ENCODE measurements around the gene RAD51. TPM values are rescaled to one million over a fixed set of nuclear protein-coding genes. Genes with fewer than 3 reads are reported as not detected.

RAD51 gene
- total and polyA plus RNA-seq, 2 of the 8 experiments (the other 6 are each of a cell fraction or from before 2014, with no cell fraction given), result 32.2 to 42.4 TPM

DNA sequence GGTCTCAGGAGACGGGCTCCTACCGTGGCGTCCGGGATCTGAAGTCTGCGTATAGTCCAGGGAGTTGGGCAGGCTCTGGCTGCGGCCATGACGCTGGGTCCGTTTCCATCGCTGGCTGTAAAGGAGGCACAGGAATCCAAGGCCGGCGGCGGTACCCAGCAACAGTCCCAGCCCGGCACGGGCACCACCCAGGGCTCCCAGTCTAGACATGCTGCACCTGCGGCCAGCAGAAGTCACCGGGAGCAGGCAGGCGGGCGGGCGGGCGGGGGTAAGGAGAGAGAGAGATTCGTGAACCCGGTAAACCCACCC, 59.6 kb downstream of the RAD51 start:
- FAIRE-seq, result no peak

More for the DNA sequence above, 59.6 kb downstream of the RAD51 start:
- no peaks in the 10 kb centered on the region for H3K9me3 ChIP-seq (ENCODE audit: insufficient read depth in 2 of 2, low read depth in 1 of 2, low read length in 1 of 2)
- CTCF ChIA-PET (ENCODE audit: partially characterized antibody), result no interaction called here
- H3K56ac ChIP-seq (replicated peaks; ENCODE audit: insufficient read length, low read depth, low read length), result no peak overlapping the region
- no peaks in the 10 kb centered on the region for H4K20me1 ChIP-seq (replicated peaks in 1 of 2; ENCODE audit: control insufficient read depth in 1 of 2, insufficient read depth in 2 of 2, low read length in 2 of 2)
- H3K4me2 ChIP-seq (ENCODE audit: insufficient read depth in 1 of 2, low read depth in 2 of 2, low read length in 2 of 2), result peak overlapping the region; percentile 54 to 98
- H3K23me2 ChIP-seq (ENCODE audit: low read depth, low read length), result peaks cover 5% of the 10 kb centered on the region; the same call in 1 of the 2 replicates
- H2BK5ac ChIP-seq (ENCODE audit: low read depth, low read length), result no peak overlapping the region
- no peak overlapping the region for H2BK12ac ChIP-seq (ENCODE audit: low read depth, low read length)
- 0 out of 2 replicates have a peak overlapping the region, but pooled peaks have one; percentile 28 for H4K8ac ChIP-seq (ENCODE audit: extremely low read depth, insufficient read depth, low read length)
- POLR2A ChIA-PET (ENCODE audit: partially characterized antibody), result interaction anchor here (1.0 to 1.5 kb wide), 5 partner anchors 12 to 32 kb away, joined by 3 to 6 read pairs (median 3); no protein-coding TSS in a partner anchor
- H3K4me3 ChIP-seq (ENCODE audit: extremely low read depth in 1 of 4, insufficient read depth in 2 of 4, low read depth in 3 of 4, low read length in 4 of 4), result peak overlapping the region; percentile 65 to 98 (median 85)
- TF ChIP-seq RFX5 (IDR thresholded peaks at IDR 0.05; ENCODE audit: borderline replicate concordance, low read depth, low read length) (no peak), POLR2AphosphoS5 (IDR thresholded peaks at IDR 0.05; ENCODE audit: low read depth, low read length) (no peak), EZH2 (IDR thresholded peaks at IDR 0.05; ENCODE audit: low read depth, low read length, severe bottlenecking) (no peak), JUND (IDR thresholded peaks at IDR 0.05; ENCODE audit: low read length) (no peak), SIN3A (conservative IDR thresholded peaks at IDR 0.05 in 1 of 2, IDR thresholded peaks at IDR 0.05 in 1 of 2; ENCODE audit: low read depth in 1 of 2, low read length in 2 of 2) (no peak), SP2 (IDR thresholded peaks at IDR 0.05; ENCODE audit: low read length) (no peak), SIRT6 (IDR thresholded peaks at IDR 0.05; ENCODE audit: low read length) (no peak)
- H3K36me3 ChIP-seq (ENCODE audit: control insufficient read depth in 2 of 4, insufficient read depth in 4 of 4, low read length in 3 of 4), result peaks cover 0 to 9% (median 0%) of the 10 kb centered on the region in 4 experiments; a peak in 2 of 8 replicates
- no peaks in the 10 kb centered on the region for H3K27me3 ChIP-seq (replicated peaks in 1 of 4; ENCODE audit: control insufficient read depth in 3 of 4, extremely low read depth in 1 of 4, insufficient read depth in 3 of 4, low read length in 3 of 4)
- WGBS, 2 experiments (ENCODE audit: extremely low coverage in 1 of 2, insufficient coverage in 1 of 2, insufficient read length in 1 of 2, insufficient replicate concordance in 2 of 2, low coverage in 1 of 2, low lambda C conversion rate in 2 of 2, missing lambda C conversion rate in 1 of 2), result 13% methylated on average over 22 of the region's 22 CpGs; no CpG with 5 or more reads in 1 of the 2 experiments
- H2AFZ ChIP-seq (ENCODE audit: low read length), result no peak overlapping the region
- H3K4me1 ChIP-seq (replicated peaks in 1 of 4; ENCODE audit: control insufficient read depth in 3 of 4, insufficient read depth in 4 of 4, low read length in 3 of 4), result 0 out of 7 replicates have a peak, but pooled peaks cover 0 to 2% (median under 1%) of the 10 kb centered on the region in 4 experiments
- no peak overlapping the region for H3K4ac ChIP-seq (replicated peaks; ENCODE audit: insufficient read length, low read depth, low read length)
- no peak overlapping the region for H4K5ac ChIP-seq (ENCODE audit: insufficient read length, low read depth, low read length)
- peaks cover 2% of the 10 kb centered on the region; the same call in 1 of the 2 replicates for H3K79me1 ChIP-seq (ENCODE audit: low read depth, low read length)
- no peak overlapping the region; the same call in 1 of the 2 replicates for H2BK15ac ChIP-seq (ENCODE audit: low read length)
- H3K27ac ChIP-seq (ENCODE audit: low read depth, low read length), result peak overlapping the region; percentile 43; the same call in 1 of the 2 replicates
- no peak overlapping the region for H3K14ac ChIP-seq (ENCODE audit: insufficient read length)
- no peak overlapping the region for H2BK120ac ChIP-seq (replicated peaks; ENCODE audit: low read depth, low read length)
- H3K9ac ChIP-seq (replicated peaks in 1 of 4; ENCODE audit: extremely low read depth in 1 of 4, low read depth in 3 of 4, low read length in 3 of 4), result peak overlapping the region; percentile 0 to 52 (median 42); a peak in 6 of 7 replicates
- H2BK20ac ChIP-seq (ENCODE audit: low read length), result no peak overlapping the region
- H3K23ac ChIP-seq (ENCODE audit: insufficient read length), result no peak overlapping the region
- peaks cover 0 to 22% of the 10 kb centered on the region in 2 experiments; a peak in 2 of 4 replicates for H3K79me2 ChIP-seq (ENCODE audit: control insufficient read depth in 1 of 2, insufficient read depth in 2 of 2, low read length in 2 of 2)
- H4K91ac ChIP-seq (replicated peaks; ENCODE audit: insufficient read length, low read length), result no peak overlapping the region
- H2AK5ac ChIP-seq (ENCODE audit: low read depth, low read length), result no peak overlapping the region
- no peak overlapping the region for H3K18ac ChIP-seq (ENCODE audit: extremely low read depth, low read length)
- DNase-seq (ENCODE audit: low read depth in 1 of 2, low spot score in 2 of 2), result no peak
